Glutamatergic neuron (in vitro differentiated cells): ENCODE measurements around the gene OR1J2. TPM values are rescaled to one million over a fixed set of nuclear protein-coding genes. Genes with fewer than 3 reads are reported as not detected.

Source experiments
- DNase-seq: peaks from one replicate; pipeline ENCODE4 v3.0.0; 2022
- H3K27ac Mint-ChIP-seq: one replicate; pipeline ENCODE4 v1.8.0; 2020; ENCODE audit warnings: mild to moderate bottlenecking, mixed read lengths, inconsistent platforms; ENCODE audit not compliant: unreplicated experiment
- H3K27me3 Mint-ChIP-seq: one replicate; pipeline ENCODE4 v1.8.0; 2020; ENCODE audit warnings: mild to moderate bottlenecking, moderate library complexity, mixed read lengths, inconsistent platforms; ENCODE audit not compliant: unreplicated experiment
- H3K36me3 Mint-ChIP-seq: one replicate; pipeline ENCODE4 v1.8.0; 2020; ENCODE audit warnings: mild to moderate bottlenecking, mixed read lengths, inconsistent platforms; ENCODE audit not compliant: unreplicated experiment
- H3K4me1 Mint-ChIP-seq: one replicate; pipeline ENCODE4 v1.8.0; 2020; ENCODE audit warnings: mild to moderate bottlenecking, low read depth, mixed read lengths, inconsistent platforms; ENCODE audit not compliant: unreplicated experiment
- H3K4me3 Mint-ChIP-seq: one replicate; pipeline ENCODE4 v1.8.0; 2020; ENCODE audit warnings: mild to moderate bottlenecking, mixed read lengths, inconsistent platforms; ENCODE audit not compliant: unreplicated experiment
- H3K9me3 Mint-ChIP-seq: one replicate; pipeline ENCODE4 v1.8.0; 2020; ENCODE audit warnings: mild to moderate bottlenecking, moderate library complexity, mixed read lengths, inconsistent platforms; ENCODE audit not compliant: unreplicated experiment
- total RNA-seq: library from RNA; stranded (reverse); fragmentation: NEBNext Ultra II Directional; extraction: Animal tissue kit (Norgen Biotek cat#: 25700); gene quantifications from one replicate; pipeline ENCODE4 v1.2.1, GENCODE V29; 2021; ENCODE audit not compliant: unreplicated experiment
- TF ChIP-seq, protein P1 (sequence below): fragments of 200-600 bp; sonication (generic); IDR thresholded peaks from one replicate; pipeline ENCODE4 v1.5.0; 2021; ENCODE audit not compliant: partially characterized antibody, unreplicated experiment

OR1J2 gene
- total RNA-seq, 1 donor from 2014 or later = not detected

- Mint-ChIP-seq H3K36me3 (no peaks in the 10 kb centered on the region), H3K4me1 (no peaks in the 10 kb centered on the region), H3K27me3 (no peaks in the 10 kb centered on the region), H3K4me3 (no peak overlapping the region), H3K27ac (no peak overlapping the region), H3K9me3 (no peaks in the 10 kb centered on the region)
- TF ChIP-seq, protein P1, sequence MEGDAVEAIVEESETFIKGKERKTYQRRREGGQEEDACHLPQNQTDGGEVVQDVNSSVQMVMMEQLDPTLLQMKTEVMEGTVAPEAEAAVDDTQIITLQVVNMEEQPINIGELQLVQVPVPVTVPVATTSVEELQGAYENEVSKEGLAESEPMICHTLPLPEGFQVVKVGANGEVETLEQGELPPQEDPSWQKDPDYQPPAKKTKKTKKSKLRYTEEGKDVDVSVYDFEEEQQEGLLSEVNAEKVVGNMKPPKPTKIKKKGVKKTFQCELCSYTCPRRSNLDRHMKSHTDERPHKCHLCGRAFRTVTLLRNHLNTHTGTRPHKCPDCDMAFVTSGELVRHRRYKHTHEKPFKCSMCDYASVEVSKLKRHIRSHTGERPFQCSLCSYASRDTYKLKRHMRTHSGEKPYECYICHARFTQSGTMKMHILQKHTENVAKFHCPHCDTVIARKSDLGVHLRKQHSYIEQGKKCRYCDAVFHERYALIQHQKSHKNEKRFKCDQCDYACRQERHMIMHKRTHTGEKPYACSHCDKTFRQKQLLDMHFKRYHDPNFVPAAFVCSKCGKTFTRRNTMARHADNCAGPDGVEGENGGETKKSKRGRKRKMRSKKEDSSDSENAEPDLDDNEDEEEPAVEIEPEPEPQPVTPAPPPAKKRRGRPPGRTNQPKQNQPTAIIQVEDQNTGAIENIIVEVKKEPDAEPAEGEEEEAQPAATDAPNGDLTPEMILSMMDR = peak; percentile 82
- DNase-seq = peak; percentile 20
Observed at GRCh38 chr9:122498883-122499288, 11.7 kb upstream of the OR1J2 start.

GRCh38 chr9:122506964-122507363, 3.6 kb upstream of the OR1J2 start:
- Mint-ChIP-seq H3K36me3 (no peaks in the 10 kb centered on the region), H3K4me3 (no peak overlapping the region), H3K9me3 (no peaks in the 10 kb centered on the region), H3K27me3 (peaks cover 2% of the 10 kb centered on the region), H3K27ac (no peak overlapping the region), H3K4me1 (no peaks in the 10 kb centered on the region)
- TF ChIP-seq, protein P1 = no peak
- DNase-seq = no peak

DNA sequence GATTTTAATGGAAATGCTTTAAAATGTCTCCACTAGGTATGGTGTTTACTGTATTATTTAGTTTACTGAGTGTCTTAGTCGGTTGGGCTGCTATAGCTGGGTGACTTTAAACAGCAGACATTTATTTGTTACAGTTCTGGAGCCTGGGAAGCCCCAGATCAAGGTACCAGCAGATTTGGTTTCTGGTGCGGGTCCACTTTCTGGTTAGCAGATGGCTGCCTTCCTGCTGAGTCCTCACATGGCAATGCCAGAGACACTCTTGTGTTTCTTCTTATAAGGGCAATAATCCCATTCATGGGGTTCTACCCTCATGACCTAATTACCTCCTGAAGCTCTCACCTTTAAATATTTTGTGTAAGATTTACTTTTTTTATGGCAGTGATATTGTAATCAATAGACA, 7.6 kb downstream of the OR1J2 start:
- Mint-ChIP-seq H3K4me1 (no peaks in the 10 kb centered on the region), H3K36me3 (no peaks in the 10 kb centered on the region), H3K9me3 (no peaks in the 10 kb centered on the region), H3K4me3 (no peak overlapping the region), H3K27me3 (peaks cover 2% of the 10 kb centered on the region), H3K27ac (no peak overlapping the region)
- TF ChIP-seq, protein P1 = no peak
- no peak for DNase-seq

- Mint-ChIP-seq H3K36me3 (no peaks in the 10 kb centered on the region), H3K4me3 (no peak within 1 kb of the TSS), H3K9me3 (no peaks in the 10 kb centered on the region), H3K27ac (no peak within 1 kb of the TSS), H3K4me1 (no peaks in the 10 kb centered on the region), H3K27me3 (peaks cover 2% of the 10 kb centered on the region)
- TF ChIP-seq, protein P1 = no peak
- no peak for DNase-seq
Observed at GRCh38 chr9:122518841-122519240, 8.2 kb downstream of the OR1J2 start, which contains the start of gene OR1J4. OR1J4 (plus strand) TSS chr9:122519141; CDS start chr9:122519141, 0 bp downstream.

DNA sequence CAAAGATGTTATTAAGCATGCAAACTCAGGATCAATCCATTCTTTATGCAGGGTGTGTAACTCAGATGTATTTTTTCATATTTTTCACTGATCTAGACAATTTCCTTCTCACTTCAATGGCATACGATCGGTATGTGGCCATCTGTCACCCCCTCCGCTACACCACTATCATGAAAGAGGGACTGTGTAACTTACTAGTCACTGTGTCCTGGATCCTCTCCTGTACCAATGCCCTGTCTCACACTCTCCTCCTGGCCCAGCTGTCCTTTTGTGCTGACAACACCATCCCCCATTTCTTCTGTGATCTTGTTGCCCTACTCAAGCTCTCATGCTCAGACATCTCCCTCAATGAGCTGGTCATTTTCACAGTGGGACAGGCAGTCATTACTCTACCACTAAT, 8.8 kb downstream of the OR1J2 start:
- peaks cover 2% of the 10 kb centered on the region for H3K27me3 Mint-ChIP-seq
- no peaks in the 10 kb centered on the region for H3K4me1 Mint-ChIP-seq
- H3K9me3 Mint-ChIP-seq = no peaks in the 10 kb centered on the region
- DNase-seq = no peak
- H3K36me3 Mint-ChIP-seq = no peaks in the 10 kb centered on the region
- H3K27ac Mint-ChIP-seq = no peak overlapping the region
- TF ChIP-seq, protein P1 = no peak
- no peak overlapping the region for H3K4me3 Mint-ChIP-seq
